Renal pelvis (tissue), 4 donors: Measurements from ENCODE around the gene BNIP5. TPM values are rescaled to one million over a fixed set of nuclear protein-coding genes. Genes with fewer than 3 reads are reported as not detected.

Source experiments
- DNase-seq: peaks from one replicate; pipeline ENCODE4 v3.0.0-alpha.2; 2013
- polyA plus RNA-seq, 3 donors: library from polyadenylated mRNA; unstranded; fragments of 120-200 nt; gene quantifications; one replicate each; pipeline ENCODE4 v1.2.1, GENCODE V29; 2013; ENCODE audit not compliant: insufficient read length in 3 of 3

The BNIP5 gene
- polyA plus RNA-seq, 3 donors = 0.16 to 0.20 (median 0.19) TPM

- DNase-seq = no peak
These were observed 68.0 kb downstream of the BNIP5 start for GRCh38 chr6:36268478-36269275.

- no peak for DNase-seq
These were observed 68.8 kb downstream of the BNIP5 start for GRCh38 chr6:36267731-36268477.

- no peak for DNase-seq
These were observed 69.6 kb downstream of the BNIP5 start for GRCh38 chr6:36266913-36267644.

Other genes with a start within 250 kb of the BNIP5 start
- gene MAPK13, start 206.4 kb downstream of the BNIP5 start, polyA plus RNA-seq = 10 to 100 TPM; 23.4 to 34.6 (median 26.7) TPM
- 10 to 100 TPM; 47.9 to 60.0 (median 57.8) TPM for gene BRPF3, start 140.1 kb downstream of the BNIP5 start, polyA plus RNA-seq
- 1 to 10 TPM; 1.7 to 3.0 (median 2.5) TPM for gene PNPLA1, start 66.8 kb downstream of the BNIP5 start, polyA plus RNA-seq
- gene ETV7, start 50.8 kb upstream of the BNIP5 start, polyA plus RNA-seq = under 1 TPM in 2 of 3 donors, not detected in 1; 0.11 to 0.13 TPM
- gene PXT1, start 106.0 kb upstream of the BNIP5 start, polyA plus RNA-seq = under 1 TPM in 1 of 3 donors, not detected in 2; 0.06 TPM
- 10 to 100 TPM; 42.0 to 49.5 (median 48.6) TPM for gene KCTD20, start 106.1 kb upstream of the BNIP5 start, polyA plus RNA-seq
- 10 to 100 TPM; 48.5 to 61.7 (median 52.8) TPM for gene STK38, start 210.6 kb upstream of the BNIP5 start, polyA plus RNA-seq